GM23338 (cell line): Measurements from ENCODE around the gene AGPAT4.

Experiments used
- CREB1 ChIP-seq: fragments of 250-450 bp; sonication (Bioruptor Pico); IDR thresholded peaks from 2 replicates; pipeline ENCODE4 v1.5.0; 2020; ENCODE audit warnings: low read depth, mild to moderate bottlenecking, moderate library complexity
- EZH2phosphoT487 ChIP-seq: fragments of 200-600 bp; sonication (generic); IDR thresholded peaks from one replicate; pipeline ENCODE4 v1.8.1; 2018; ENCODE audit warnings: antibody characterized with exemption; ENCODE audit not compliant: unreplicated experiment
- POLR2AphosphoS5 ChIP-seq: IDR thresholded peaks from 2 replicates; pipeline ENCODE4 v1.6.1; 2016; ENCODE audit warnings: antibody characterized with exemption, low read depth
- TF ChIP-seq, protein P1 (sequence below), 2 experiments: fragments of 200-600 bp in 1 of 2; sonication (generic) in 1 of 2; conservative IDR thresholded peaks; 2 replicates each; pipeline versions ENCODE4 v1.5.1 to v1.6.1; 2016 to 2017; ENCODE audit warnings: antibody characterized with exemption in 2 of 2, low read depth in 2 of 2, mild to moderate bottlenecking in 2 of 2, moderate library complexity in 1 of 2
- TF ChIP-seq, protein P2 (sequence below): IDR thresholded peaks from one replicate; pipeline ENCODE4 v1.6.1; 2018; ENCODE audit warnings: antibody characterized with exemption; ENCODE audit not compliant: unreplicated experiment

DNA sequence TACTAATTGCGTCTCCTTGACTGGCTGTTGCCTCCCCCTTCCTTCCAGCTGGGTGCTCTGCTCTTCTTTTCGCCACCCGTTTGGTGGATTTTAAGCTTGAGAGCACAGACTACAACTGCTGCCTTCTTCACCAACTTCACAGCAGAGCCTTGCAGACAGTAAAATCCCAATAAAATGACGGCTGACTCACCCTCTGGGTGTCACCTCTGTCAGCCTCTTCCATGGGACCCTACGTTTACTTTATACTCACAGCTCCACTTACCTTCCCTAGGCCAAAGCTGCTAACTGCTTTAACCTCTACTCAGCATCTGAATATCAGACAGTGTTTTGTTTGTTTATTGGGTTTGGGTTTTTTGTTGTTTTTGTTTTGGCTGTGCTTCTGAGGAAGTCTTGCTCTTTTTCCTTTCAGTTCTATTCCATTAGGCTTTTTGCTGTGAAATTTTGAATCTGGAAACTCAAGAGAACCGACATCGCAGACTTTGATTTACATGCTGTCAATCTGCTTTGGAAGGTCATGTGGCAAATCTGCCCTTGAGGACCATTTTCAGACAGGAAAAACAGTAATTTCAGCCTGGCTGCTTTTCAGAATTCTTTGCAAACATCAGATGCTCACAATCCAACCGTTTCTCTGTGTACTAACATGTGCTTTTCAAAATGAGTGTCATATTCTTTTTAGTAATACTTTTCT is 2.4 kb downstream of the AGPAT4 start:
- TF ChIP-seq, protein P1, sequence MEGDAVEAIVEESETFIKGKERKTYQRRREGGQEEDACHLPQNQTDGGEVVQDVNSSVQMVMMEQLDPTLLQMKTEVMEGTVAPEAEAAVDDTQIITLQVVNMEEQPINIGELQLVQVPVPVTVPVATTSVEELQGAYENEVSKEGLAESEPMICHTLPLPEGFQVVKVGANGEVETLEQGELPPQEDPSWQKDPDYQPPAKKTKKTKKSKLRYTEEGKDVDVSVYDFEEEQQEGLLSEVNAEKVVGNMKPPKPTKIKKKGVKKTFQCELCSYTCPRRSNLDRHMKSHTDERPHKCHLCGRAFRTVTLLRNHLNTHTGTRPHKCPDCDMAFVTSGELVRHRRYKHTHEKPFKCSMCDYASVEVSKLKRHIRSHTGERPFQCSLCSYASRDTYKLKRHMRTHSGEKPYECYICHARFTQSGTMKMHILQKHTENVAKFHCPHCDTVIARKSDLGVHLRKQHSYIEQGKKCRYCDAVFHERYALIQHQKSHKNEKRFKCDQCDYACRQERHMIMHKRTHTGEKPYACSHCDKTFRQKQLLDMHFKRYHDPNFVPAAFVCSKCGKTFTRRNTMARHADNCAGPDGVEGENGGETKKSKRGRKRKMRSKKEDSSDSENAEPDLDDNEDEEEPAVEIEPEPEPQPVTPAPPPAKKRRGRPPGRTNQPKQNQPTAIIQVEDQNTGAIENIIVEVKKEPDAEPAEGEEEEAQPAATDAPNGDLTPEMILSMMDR (conservative IDR thresholded peaks at IDR 0.05; ENCODE audit: low read depth in 2 of 2) = no peak
- TF ChIP-seq POLR2AphosphoS5 (no peak), CREB1 (CRISPR knock-in tag) (no peak), EZH2phosphoT487 (no peak)
- TF ChIP-seq, protein P2, sequence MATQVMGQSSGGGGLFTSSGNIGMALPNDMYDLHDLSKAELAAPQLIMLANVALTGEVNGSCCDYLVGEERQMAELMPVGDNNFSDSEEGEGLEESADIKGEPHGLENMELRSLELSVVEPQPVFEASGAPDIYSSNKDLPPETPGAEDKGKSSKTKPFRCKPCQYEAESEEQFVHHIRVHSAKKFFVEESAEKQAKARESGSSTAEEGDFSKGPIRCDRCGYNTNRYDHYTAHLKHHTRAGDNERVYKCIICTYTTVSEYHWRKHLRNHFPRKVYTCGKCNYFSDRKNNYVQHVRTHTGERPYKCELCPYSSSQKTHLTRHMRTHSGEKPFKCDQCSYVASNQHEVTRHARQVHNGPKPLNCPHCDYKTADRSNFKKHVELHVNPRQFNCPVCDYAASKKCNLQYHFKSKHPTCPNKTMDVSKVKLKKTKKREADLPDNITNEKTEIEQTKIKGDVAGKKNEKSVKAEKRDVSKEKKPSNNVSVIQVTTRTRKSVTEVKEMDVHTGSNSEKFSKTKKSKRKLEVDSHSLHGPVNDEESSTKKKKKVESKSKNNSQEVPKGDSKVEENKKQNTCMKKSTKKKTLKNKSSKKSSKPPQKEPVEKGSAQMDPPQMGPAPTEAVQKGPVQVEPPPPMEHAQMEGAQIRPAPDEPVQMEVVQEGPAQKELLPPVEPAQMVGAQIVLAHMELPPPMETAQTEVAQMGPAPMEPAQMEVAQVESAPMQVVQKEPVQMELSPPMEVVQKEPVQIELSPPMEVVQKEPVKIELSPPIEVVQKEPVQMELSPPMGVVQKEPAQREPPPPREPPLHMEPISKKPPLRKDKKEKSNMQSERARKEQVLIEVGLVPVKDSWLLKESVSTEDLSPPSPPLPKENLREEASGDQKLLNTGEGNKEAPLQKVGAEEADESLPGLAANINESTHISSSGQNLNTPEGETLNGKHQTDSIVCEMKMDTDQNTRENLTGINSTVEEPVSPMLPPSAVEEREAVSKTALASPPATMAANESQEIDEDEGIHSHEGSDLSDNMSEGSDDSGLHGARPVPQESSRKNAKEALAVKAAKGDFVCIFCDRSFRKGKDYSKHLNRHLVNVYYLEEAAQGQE = no peak
